ENCODE measurements around the gene FADS2. TPM values are rescaled to one million over a fixed set of nuclear protein-coding genes. Genes with fewer than 3 reads are reported as not detected.

The FADS2 gene
- total RNA-seq, 4 donors from 2014 or later, result 2.8 to 9.3 (median 7.0) TPM

DNA sequence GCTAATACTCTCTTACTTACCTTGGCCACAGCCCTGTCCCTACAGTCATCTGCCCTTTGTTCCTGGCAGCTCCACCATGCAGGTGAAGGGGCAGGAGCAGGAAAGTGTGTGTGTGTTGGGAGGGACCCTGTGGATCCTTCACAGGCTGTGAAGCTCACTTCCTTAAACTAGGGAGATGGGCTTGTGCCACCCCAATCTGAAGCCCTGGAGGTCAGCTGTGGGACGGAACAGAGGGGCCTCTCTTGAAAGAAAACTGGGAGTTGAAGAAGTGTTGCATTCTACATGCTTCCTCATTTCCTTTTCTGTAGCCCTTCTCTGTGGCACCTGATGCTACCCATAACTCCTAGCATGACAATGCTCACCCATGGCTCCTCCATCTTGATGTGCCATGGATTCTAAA, 23.0 kb upstream of the FADS2 start:
- no peaks in the 10 kb centered on the region for H3K36me3 ChIP-seq
- H3K27me3 ChIP-seq, result no peaks in the 10 kb centered on the region
- WGBS, 2 donors, result 100% methylated on average over 1 of the region's 1 CpG
- no peaks in the 10 kb centered on the region for H3K4me1 ChIP-seq
- no peak for DNase-seq
- no peak overlapping the region for H3K4me3 ChIP-seq (replicated peaks in 1 of 3)
- TF ChIP-seq POLR2A (IDR thresholded peaks at IDR 0.05), result no peak
- TF ChIP-seq CTCF (IDR thresholded peaks at IDR 0.05), result no peak
- no peaks in the 10 kb centered on the region for H3K9me3 ChIP-seq
- intact Hi-C loops (cut with DNase I), result loop anchor here (10.0 kb wide), 1 partner anchor 280 kb away; no protein-coding TSS in a partner anchor
- H3K27ac ChIP-seq, result no peak overlapping the region

DNA sequence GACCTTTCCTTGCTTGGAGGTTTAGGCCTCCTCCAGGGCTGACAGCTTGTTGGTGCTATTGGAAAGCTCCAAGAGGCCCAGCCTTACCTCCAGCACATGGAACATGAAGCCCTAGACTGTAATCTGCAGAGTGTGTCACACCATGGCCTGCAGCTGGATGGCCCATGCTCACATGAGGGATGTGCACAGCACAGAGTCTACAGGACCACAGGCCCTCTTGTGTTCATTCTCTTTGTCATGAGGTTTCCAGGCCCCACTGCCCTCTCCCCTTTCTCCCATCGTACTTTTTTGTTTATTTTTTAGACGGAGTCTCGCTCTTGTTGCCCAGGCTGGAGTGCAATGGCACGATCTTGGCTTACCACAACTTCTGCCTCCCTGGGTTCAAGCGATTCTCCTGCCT, 21.3 kb upstream of the FADS2 start:
- TF ChIP-seq POLR2A (IDR thresholded peaks at IDR 0.05) (no peak), CTCF (IDR thresholded peaks at IDR 0.05) (no peak)
- Histone ChIP-seq H3K4me1 (no peaks in the 10 kb centered on the region), H3K9me3 (no peaks in the 10 kb centered on the region), H3K27ac (no peak overlapping the region), H3K27me3 (no peaks in the 10 kb centered on the region), H3K4me3 (replicated peaks in 1 of 3) (no peak overlapping the region), H3K36me3 (no peaks in the 10 kb centered on the region)
- WGBS, 2 donors, result 91 to 93% methylated on average over 5 of the region's 5 CpGs
- no peak for DNase-seq
- intact Hi-C loops (cut with DNase I), result loop anchor here (10.0 kb wide), 1 partner anchor 278 kb away; no protein-coding TSS in a partner anchor

- TF ChIP-seq CTCF (IDR thresholded peaks at IDR 0.05), result no peak
- TF ChIP-seq POLR2A (IDR thresholded peaks at IDR 0.05), result no peak
- intact Hi-C loops (cut with DNase I), result no loop called here
- Histone ChIP-seq H3K4me1 (peaks cover 0 to 2% of the 10 kb centered on the region in 2 donors), H3K4me3 (replicated peaks in 1 of 3) (no peak overlapping the region), H3K36me3 (no peaks in the 10 kb centered on the region), H3K27me3 (no peaks in the 10 kb centered on the region), H3K27ac (no peak overlapping the region), H3K9me3 (no peaks in the 10 kb centered on the region)
- DNase-seq, result no peak
- WGBS, 2 donors, result 95 to 97% methylated on average over 8 of the region's 8 CpGs
Measured at GRCh38 chr11:61810671-61811175, 17.4 kb upstream of the FADS2 start.

DNA sequence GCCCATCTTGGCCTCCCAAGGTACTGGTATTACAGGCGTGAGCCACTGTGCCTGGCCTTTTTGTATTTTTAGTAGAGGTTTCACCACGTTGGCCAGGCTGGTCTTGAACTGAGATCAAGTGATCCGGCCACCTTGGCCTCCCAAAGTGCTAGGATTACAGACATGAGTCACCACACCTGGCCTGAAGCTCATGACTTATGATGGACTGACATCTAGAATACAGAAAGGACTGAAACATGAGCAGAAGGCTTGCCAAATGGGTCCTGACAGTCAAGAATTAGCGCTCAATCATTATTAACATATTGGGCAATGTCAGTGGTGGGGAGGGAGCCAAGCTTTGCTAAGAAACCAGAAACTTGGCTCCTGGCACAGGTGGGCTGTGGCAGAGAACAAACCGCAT, 16.3 kb upstream of the FADS2 start:
- intact Hi-C loops (cut with DNase I), result no loop called here
- Histone ChIP-seq H3K27me3 (no peaks in the 10 kb centered on the region), H3K4me3 (replicated peaks in 1 of 3) (no peak overlapping the region), H3K4me1 (peaks cover 0 to 9% of the 10 kb centered on the region in 2 donors), H3K27ac (no peak overlapping the region), H3K36me3 (no peaks in the 10 kb centered on the region), H3K9me3 (no peaks in the 10 kb centered on the region)
- no peak for DNase-seq
- 96 to 97% methylated on average over 5 of the region's 5 CpGs for WGBS, 2 donors
- no peak for TF ChIP-seq CTCF (IDR thresholded peaks at IDR 0.05)
- no peak for TF ChIP-seq POLR2A (IDR thresholded peaks at IDR 0.05)

- no peak overlapping the region for H3K4me3 ChIP-seq (replicated peaks in 1 of 3)
- no peak for TF ChIP-seq POLR2A (IDR thresholded peaks at IDR 0.05)
- no peak for TF ChIP-seq CTCF (IDR thresholded peaks at IDR 0.05)
- 91 to 98% methylated on average over 4 of the region's 4 CpGs for WGBS, 2 donors
- no peak for DNase-seq
- no peaks in the 10 kb centered on the region for H3K9me3 ChIP-seq
- H3K4me1 ChIP-seq, result peaks cover 6 to 15% of the 10 kb centered on the region in 2 donors
- intact Hi-C loops (cut with DNase I), result no loop called here
- H3K36me3 ChIP-seq, result no peaks in the 10 kb centered on the region
- H3K27ac ChIP-seq, result no peak overlapping the region
- no peaks in the 10 kb centered on the region for H3K27me3 ChIP-seq
Measured at GRCh38 chr11:61812736-61813411, 15.2 kb upstream of the FADS2 start.
